Stimulated activated naive CD8-positive, alpha-beta T cell treated with anti-CD3 and anti-CD28 coated beads, Interleukin-15, amount 100 ng/mL, for 72 hours (primary cell): ENCODE data around the gene TEX55.

Experiments
- ATAC-seq: fragments of 150-1000 bp; cut with Tn5 transposase; 2 replicates; pipeline ENCODE4 v1.10.0; 2021; ENCODE audit warnings: mild to moderate bottlenecking, moderate library complexity
- DNase-seq, 2 donors: peaks; one replicate each; pipeline ENCODE4 v3.0.0; 2021 to 2022
- H3K27ac Mint-ChIP-seq, 2 donors: one replicate each; pipeline ENCODE4 v1.8.0; 2022; ENCODE audit warnings: mild to moderate bottlenecking in 2 of 2, mixed read lengths in 2 of 2, moderate library complexity in 2 of 2
- H3K27me3 Mint-ChIP-seq: one replicate; pipeline ENCODE4 v1.8.0; 2022; ENCODE audit warnings: mixed read lengths
- H3K4me1 Mint-ChIP-seq: one replicate; pipeline ENCODE4 v1.8.0; 2022; ENCODE audit warnings: mild to moderate bottlenecking, mixed read lengths
- H3K4me3 Mint-ChIP-seq, 2 donors: one replicate each; pipeline ENCODE4 v1.8.0; 2022; ENCODE audit warnings: mild to moderate bottlenecking in 2 of 2, mixed read lengths in 2 of 2, moderate library complexity in 1 of 2
- H3K9me3 Mint-ChIP-seq, 2 donors: one replicate each; pipeline ENCODE4 v1.8.0; 2022; ENCODE audit warnings: mixed read lengths in 2 of 2

The TEX55 gene

GRCh38 chr3:119181765-119182164, 35.8 kb downstream of the TEX55 start:
- H3K4me3 Mint-ChIP-seq: no peak overlapping the region
- DNase-seq: no peak
- H3K9me3 Mint-ChIP-seq: no peaks in the 10 kb centered on the region
- H3K27ac Mint-ChIP-seq: no peak overlapping the region
- no peak for ATAC-seq
- no peaks in the 10 kb centered on the region for H3K4me1 Mint-ChIP-seq
- peaks cover 12% of the 10 kb centered on the region for H3K27me3 Mint-ChIP-seq

- Mint-ChIP-seq H3K27me3 (no peaks in the 10 kb centered on the region), H3K4me3 (no peak overlapping the region), H3K27ac (no peak overlapping the region), H3K4me1 (no peaks in the 10 kb centered on the region), H3K9me3 (no peaks in the 10 kb centered on the region)
- DNase-seq (no peak), ATAC-seq (no peak)
These were observed 38.1 kb downstream of the TEX55 start for GRCh38 chr3:119184111-119184510.

DNA sequence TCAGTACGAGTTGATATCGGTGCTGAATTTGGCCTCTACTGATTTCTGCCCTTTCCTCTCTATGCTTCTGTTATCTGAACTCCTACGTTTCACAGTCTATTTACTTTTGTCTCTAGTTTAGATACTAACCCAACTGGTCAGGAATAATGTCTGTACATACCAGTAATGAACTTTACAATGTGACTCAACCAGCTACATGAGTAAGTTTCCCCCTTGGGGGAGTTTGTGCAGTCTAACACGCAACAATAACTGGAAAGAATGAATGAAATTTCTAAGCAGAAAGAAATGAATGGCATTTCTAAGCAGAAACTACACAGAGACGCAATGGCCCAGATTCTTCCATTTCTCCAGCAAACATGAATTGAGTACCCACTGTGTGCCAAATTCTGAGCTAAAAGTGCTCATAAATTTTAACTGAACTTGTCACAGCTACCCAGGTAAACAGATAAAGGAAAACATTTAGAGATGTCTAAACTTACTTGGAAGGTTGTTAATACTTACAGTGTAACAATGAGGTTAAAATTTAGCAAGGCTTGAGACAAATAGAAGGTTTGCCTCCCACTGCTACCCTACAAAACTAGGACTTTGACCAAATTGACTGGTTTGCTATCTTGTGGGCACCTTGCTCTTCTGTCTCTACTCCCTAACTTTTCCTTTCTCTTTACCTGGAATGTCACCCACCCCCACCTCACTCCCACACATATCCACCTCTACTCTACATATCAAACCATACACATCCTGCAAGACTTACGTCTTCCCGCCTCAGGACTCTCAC, 39.0 kb downstream of the TEX55 start:
- ATAC-seq (no peak), DNase-seq (no peak)
- Mint-ChIP-seq H3K27ac (no peak overlapping the region), H3K4me1 (no peaks in the 10 kb centered on the region), H3K9me3 (no peaks in the 10 kb centered on the region), H3K27me3 (no peaks in the 10 kb centered on the region), H3K4me3 (no peak overlapping the region)

DNA sequence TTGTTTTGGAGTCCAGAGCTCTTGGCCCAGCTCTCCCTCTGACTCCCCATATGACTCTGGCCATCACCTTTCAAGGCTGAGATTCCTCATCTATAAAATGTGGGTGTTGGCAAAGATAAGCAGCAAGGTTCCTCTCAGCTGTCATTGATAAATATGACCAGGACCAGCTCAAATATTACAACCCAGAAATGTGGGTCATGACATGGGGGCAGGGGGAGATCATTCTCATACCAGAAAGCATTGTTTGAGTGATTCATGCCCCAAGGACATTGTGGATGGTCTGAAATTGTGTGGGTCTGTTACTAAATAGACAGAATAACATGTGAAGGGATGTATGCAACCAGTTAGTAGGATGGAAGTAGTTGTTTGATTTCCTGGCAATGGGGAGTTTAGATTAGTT, 41.3 kb downstream of the TEX55 start:
- Mint-ChIP-seq H3K27ac (no peak overlapping the region), H3K4me3 (no peak overlapping the region), H3K27me3 (no peaks in the 10 kb centered on the region), H3K4me1 (no peaks in the 10 kb centered on the region), H3K9me3 (no peaks in the 10 kb centered on the region)
- ATAC-seq (no peak), DNase-seq (no peak)

GRCh38 chr3:119191800-119192199, 45.8 kb downstream of the TEX55 start:
- Mint-ChIP-seq H3K9me3 (no peaks in the 10 kb centered on the region), H3K4me1 (no peaks in the 10 kb centered on the region)
- ATAC-seq: no peak

GRCh38 chr3:119194237-119195150, 48.5 kb downstream of the TEX55 start:
- ATAC-seq: no peak
- Mint-ChIP-seq H3K4me3 (no peak overlapping the region), H3K4me1 (no peaks in the 10 kb centered on the region), H3K27me3 (no peaks in the 10 kb centered on the region), H3K27ac (no peak overlapping the region), H3K9me3 (no peaks in the 10 kb centered on the region)
- DNase-seq: no peak

More at GRCh38 chr3:119191800-119192199, 45.8 kb downstream of the TEX55 start:
- Mint-ChIP-seq H3K4me3 (no peak overlapping the region), H3K27me3 (no peaks in the 10 kb centered on the region), H3K27ac (no peak overlapping the region)
- no peak for DNase-seq

DNA sequence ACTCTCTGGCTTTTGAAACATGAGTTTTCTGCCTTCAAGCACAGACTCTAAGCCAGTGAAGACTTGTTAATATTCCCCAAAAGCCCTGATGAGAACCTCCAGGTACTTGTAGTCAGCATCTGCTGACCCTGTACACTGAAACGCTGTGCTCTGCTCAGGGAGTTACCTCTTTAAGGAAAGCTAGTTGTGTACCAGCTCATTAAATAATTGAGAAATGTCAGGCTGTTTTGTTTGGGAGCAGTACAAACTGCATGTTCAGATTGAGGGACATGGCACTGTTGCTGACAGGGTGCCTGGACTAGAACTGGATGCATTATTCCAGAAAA, 49.1 kb downstream of the TEX55 start:
- no peaks in the 10 kb centered on the region for H3K4me1 Mint-ChIP-seq
- no peak overlapping the region for H3K4me3 Mint-ChIP-seq
- DNase-seq (no peak), ATAC-seq (no peak)
- no peak overlapping the region for H3K27ac Mint-ChIP-seq
- no peaks in the 10 kb centered on the region for H3K27me3 Mint-ChIP-seq
- H3K9me3 Mint-ChIP-seq: no peaks in the 10 kb centered on the region

DNA sequence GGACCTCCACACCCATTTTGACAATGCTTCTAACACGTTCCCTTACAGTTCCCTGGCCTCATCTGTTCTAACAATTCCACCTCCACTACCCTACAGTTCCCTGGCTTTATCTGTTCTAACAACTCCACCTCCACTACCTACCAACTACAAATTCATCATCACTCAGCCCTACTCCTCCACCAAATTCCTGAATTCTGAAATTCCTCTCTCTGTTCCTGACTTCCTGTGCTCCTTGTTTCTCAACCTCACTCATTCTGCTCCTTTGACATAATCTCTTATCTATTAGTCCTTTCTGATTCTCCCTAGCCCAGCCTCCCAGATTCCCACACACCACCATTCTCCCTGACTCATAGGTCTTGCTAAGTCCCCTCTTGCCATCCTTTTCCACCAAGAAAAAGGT, 49.9 kb downstream of the TEX55 start:
- Mint-ChIP-seq H3K4me1 (no peaks in the 10 kb centered on the region), H3K27ac (no peak overlapping the region), H3K9me3 (no peaks in the 10 kb centered on the region), H3K27me3 (no peaks in the 10 kb centered on the region), H3K4me3 (no peak overlapping the region)
- ATAC-seq (no peak), DNase-seq (no peak)
